Activated CD4-positive, CD25-positive, alpha-beta regulatory T cell treated with anti-CD3 and anti-CD28 coated beads, Interleukin-2, amount 50 U/mL, for 72 hours (primary cell): ENCODE results near the gene TBCB.
A peak's percentile ranks its signal among the peaks of the same experiment; 100 is the strongest.
"Not testable (repeated sequence)": the region's sequence is repeated elsewhere in the genome, so short reads cannot be mapped to it uniquely, and the experiment has no call there.

Experiments
- DNase-seq: peaks from one replicate; pipeline ENCODE4 v3.0.0; 2021

The TBCB gene

DNA sequence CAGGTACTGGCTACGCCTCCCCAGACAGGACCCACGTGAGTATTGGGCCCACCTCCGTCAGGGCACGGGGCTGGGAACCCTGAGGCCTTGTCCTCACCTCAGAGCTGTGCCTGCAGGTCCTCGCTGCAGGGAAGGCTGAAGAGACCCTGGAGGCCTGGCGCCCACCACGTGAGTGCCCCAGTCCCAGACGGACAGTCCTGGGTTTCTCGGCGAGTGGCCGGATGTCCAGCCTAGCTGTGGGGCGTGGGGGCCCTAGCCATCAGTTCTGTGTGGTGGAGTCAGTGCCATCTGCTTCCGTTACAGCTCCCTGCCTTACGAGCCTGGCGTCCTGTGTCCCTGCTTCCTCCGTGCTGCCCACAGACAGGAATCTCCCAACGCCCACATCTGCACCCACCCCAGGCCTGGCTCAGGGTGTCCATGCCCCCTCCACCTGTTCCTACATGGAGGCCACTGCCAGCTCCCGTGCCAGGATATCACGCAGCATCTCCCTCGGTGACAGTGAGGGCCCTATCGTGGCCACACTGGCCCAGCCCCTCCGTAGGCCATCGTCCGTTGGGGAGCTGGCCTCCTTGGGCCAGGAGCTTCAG, 12.1 kb upstream of the TBCB start:
- no peak for DNase-seq

DNA sequence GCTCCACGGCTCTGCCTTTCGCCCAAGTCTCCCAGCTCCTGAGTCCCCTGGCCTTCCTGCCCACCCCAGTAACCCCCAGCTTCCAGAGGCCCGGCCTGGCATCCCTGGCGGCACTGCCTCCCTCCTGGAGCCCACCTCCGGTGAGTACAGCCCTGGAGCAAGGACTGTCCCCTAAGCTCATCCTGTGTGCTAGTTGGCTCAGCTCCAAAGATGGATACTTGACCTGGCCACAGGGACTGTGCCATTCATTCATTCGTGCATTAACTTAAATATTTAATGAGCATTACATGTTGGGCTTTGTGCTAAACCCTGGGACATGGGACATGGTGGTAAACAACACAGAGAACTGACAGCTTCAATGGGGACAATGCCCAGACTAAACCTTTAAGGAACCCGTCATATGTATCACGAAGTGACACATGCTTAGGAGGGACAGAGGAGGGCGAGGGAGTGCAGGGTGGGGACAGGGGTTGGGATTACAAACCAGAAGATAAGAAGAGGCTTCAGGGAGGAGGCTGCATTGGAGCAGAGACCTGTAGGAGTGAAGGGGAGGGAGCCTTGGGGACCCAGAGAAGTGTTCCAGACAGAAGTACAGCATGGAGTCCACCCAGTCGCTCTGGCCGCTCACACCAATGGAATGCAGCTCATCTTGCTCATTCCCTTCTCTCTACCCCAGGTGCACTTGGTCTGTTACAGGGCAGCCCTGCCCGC, 11.3 kb upstream of the TBCB start:
- DNase-seq, result no peak

DNA sequence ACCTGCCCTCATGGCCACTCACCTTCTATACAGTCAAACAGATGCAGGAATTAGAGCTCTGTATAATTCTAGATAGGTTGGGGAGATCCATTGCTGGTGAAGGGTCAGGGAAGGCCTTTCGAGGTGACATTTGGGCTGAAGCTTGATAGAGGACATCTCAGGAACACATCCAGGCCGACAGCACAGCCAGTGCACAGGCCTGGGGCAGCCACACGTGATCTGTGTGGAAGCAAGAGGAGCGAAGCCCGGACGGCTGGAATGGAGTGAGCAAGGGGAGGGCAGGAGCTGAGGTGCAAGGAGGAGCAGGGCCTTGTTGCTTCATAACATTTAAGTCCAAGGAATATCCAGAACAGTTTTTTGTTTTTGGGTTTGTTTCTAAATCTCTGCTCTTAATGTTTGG, 8.8 kb upstream of the TBCB start:
- DNase-seq, result no peak

DNA sequence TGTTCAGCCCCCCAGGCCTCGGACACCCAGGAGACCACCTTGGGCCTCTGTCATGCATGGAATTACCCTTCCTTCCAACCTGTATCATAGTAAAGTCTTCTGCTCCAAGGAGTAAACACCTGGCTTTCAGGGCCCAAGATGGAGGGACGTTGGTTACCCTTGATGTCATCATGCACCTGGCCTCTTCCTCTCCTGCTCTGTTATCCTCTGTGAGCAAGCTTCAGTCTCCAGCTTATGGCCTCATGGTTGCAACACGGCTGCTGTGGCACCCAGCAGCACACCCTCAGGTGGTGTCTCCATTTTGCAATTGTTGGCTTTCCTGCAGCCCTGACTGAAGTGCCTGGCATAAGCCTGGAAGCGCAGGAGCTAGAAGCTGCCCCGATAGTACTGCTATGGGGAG, 8.3 kb upstream of the TBCB start:
- DNase-seq, result no peak

DNA sequence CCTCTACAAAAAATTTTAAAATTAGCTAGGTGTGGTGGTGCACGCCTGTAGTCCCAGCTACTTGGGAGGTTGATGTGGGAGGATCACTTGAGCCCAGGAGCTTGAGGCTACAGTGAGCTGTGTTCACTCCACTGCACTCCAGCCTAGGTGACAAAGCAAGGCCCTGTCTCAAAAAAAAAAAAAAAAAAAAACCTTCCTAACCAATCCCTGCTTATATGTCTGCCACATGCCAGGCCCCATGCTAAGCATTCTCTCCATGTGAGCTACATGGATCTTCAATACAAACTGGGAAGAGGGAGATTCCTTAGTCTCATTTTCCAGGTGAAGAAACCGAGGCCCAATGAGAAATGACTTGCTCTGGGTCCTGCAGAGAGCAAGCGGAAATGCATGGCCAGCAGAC, 6.6 kb upstream of the TBCB start:
- DNase-seq, result no peak

DNA sequence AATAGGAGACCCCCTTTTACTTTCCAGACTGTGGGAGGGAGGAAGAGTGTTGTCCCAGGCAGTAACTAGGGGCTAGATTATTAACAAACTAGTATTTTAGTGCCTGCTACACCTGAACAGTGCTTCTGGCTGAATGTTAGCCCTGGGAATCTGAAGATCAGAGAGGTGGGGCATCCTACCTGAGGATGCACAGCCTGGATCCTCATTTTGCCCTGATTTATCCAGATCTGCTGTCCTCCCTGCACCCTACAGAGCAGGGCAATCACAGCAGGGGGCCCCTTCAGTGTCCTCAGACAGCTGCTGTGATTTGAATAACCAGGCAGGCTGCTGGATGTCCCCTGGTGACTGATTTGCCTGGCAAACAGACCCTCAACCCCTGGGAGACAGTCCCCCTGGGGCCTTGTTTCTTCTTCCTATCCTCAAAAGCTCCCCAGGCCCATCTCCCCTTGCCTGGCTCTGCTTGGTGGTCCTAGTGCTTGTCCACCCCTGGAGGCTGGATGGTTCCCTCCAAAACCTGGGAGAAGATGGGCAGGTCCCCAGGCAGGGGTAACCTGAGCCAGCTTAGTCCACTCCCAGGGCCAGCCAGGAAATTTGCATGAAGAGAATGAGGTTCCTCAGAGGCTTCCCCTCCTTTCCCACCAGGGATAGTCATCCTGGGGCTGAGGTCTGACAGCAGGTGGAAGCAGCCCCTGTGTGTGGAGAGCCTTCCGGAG, 4.6 kb upstream of the TBCB start, which contains the start of gene OVOL3:
Gene OVOL3, plus strand, starts transcription at position 657 of the 713 bp plus-strand sequence. CDS start 60 bp downstream, outside the sequence.
- DNase-seq, result no peak

DNA sequence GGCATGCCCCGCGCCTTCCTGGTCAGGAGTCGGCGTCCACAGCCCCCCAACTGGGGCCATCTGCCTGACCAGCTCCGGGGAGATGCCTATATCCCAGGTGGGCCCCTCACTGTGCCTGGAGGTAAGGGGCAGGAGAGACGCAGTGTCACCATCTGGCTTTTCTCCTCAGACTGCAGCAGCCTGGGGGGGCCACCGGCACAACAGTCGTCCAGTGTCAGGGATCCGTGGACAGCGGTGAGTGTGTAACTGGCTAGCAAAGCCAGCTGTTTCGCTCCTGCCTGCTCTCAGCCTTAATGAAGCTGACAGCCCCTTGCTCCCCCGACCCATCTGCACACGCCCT, 4.1 kb upstream of the TBCB start:
- DNase-seq, result no peak

DNA sequence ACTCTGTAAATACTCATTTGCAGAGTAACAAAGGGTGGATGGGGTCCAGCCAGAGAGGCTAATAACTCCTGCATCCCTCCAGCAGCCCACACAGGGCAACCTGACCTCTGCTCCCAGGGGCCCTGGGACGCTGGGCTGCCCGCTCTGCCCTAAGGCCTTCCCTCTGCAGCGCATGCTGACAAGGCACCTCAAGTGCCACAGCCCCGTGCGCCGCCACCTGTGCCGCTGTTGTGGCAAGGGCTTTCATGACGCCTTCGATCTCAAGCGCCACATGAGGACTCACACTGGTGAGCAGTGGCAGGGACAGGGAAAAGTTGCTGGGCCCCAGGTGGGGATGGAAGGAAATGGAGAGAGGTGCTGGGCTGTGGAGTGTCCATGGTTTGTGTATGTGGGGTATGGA, 2.6 kb upstream of the TBCB start:
- no peak for DNase-seq

DNA sequence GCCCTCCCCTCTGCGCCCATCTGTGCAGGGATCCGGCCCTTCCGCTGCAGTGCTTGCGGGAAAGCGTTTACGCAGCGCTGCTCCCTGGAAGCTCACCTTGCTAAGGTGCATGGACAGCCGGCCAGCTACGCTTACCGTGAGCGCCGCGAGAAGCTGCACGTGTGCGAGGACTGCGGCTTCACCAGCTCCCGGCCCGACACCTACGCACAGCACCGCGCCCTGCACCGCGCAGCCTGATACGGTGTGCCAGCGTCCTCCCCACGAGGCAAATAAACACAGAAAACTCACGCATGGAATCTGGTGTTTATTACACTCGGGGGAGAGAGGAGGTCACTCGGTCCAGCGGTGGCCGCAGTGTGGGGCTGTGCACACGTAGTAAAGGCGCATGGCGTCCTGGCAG, 1.8 kb upstream of the TBCB start:
- DNase-seq, result no peak

DNA sequence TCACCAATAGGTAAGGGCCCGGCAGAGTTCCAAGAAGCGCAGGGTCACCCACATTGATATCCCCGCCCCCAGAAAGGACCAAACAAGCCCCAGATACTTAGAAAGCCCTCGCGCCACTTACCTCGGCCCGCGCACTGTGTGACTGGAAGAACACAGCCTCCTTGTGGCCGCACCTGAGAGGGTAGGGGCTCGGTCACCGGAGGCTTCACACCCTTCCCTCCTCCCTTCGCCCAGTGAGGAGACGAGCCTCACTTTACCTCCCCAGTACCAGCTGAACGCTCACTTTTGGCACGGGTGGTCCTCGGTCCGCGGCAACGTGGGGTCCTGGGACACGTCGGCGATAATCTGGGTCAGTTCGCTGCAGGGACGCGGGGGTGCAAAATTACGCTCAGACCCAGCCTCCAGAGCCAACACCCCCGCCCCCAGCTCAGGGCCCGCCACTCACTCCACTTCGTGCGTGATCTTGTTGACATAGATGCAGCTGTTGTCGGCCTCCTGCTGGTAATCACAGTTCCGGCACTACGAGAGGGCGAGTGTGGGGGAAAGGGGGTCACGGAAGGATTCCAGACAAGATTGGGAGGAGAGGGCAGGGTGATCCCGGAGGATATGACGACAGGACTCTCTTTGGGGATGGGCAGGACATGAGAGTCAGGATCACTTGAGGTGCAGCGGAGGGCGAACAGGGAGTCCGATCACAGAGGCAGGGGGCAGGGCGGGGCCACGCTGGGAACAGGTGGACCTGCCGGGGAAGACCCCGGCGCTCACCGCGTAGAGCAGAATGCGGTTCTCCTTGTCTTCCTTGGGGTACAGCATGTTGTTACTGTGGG, 1.2 kb upstream of the TBCB start:
- DNase-seq, result peak; percentile 39

DNA sequence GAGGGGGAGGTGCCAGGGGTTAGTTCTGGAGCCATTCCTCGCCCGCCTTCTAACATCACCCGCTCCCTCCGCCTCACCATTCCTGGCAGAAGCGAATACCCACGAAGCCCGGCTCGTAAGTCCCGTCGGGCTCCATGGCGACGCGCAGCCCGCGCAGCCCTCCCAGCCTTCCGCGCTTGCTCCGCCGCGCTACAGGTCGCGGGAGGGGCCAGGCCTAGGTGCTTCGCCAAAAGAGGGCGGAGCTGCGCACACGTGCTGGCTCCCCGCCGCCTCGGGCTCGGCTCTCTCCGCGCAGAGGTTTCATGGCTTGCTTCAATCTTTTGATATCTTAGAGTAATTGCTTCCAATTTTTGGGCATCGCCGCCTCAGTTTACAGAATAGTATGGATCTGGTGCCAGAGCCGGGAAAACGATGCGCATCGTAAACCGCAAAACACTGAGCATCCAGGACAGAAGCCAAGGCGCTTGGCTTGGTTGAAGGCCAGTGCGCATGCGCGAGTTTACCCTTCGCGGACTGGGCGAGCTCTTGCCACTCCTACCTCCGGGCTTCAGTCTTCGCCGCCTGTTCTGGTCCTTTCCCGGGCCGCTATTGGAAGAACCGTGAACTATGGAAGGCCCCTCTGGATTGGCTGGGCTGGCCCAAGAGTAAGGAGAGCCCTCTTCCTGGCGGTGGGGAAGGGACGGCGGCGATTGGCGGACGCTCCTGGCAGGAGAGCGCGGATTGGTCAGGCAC, 381 bp upstream of the TBCB start, which contains the start of gene POLR2I:
Gene POLR2I, minus strand, starts transcription at position 155 of the 732 bp plus-strand sequence. Its CDS starts 19 bp downstream, at position 136.
- peak; percentile 95 for DNase-seq

DNA sequence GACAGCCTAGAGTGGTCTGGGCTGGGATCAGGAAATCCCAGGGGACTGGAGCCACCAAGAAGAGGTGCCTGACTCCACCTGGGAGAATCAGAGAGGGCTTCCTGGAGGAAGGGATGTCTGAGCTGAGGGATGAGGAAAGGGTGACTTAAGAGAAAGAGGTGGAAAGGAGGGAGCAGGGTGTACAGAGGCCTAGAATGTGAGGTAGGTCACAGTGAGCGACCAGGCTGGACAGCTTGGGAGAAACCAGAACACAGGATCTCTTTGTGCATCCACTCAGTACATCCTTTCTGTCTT, 1.0 kb downstream of the TBCB start:
- no peak for DNase-seq

DNA sequence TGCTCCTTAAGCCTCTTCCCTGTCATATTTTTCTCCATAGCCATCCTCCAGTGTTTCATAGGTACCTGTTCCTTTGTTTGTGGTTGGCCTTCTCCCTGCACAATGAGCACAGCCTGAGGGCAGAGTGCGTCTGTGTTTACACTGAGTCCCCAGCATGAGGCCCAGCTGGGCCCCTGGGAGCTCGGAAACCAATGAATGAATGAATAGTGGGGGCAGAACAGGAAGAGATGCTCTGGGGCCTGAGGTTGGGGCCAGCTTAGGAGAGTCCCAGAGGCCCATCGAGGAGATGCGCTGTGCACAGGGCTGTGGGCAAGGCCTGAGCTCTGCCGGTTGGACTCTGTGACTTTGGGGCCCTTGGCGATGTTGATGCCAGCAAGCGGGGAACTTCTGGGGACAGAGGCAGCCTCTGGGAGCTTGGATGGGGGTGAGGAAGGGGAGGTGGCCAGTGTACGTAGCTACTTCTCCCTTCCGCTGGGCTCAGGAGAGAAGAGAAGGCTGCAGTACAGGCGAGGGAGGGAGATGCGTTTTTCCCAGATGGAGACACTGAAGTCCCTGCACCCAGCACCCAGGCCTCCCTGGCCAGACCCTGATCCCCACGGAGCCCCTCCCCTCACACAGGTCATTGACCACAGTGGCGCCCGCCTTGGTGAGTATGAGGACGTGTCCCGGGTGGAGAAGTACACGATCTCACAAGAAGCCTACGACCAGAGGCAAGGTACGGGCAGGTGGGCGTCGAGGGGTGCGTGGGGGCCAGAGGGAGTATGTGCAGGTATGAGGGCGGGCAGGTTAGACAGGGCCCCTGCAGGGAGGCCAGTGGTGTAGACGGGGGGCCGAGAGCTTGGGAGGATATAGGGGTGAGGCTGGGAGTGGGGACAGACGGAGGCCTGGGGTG, 5.1 kb downstream of the TBCB start:
- DNase-seq, result no peak

DNA sequence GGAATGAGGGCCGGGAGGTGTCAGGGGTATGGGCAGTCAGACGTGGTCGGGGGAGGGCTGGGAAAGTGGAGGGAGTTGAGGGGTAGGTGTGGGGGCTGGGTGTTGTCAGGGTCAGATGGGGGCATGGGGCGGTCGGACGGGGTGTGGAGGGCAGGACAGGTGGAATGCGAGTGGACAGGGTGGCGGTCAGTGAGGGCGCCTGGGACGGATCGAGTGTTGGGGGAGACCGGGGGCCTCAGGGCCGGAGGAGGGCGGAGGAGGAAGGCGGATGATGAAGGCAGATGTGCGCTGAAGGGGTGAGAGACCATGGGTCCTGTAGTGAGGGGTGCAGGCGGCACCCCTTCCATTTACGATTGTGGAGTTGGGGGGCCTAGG, 5.7 kb downstream of the TBCB start:
- DNase-seq, result no peak

DNA sequence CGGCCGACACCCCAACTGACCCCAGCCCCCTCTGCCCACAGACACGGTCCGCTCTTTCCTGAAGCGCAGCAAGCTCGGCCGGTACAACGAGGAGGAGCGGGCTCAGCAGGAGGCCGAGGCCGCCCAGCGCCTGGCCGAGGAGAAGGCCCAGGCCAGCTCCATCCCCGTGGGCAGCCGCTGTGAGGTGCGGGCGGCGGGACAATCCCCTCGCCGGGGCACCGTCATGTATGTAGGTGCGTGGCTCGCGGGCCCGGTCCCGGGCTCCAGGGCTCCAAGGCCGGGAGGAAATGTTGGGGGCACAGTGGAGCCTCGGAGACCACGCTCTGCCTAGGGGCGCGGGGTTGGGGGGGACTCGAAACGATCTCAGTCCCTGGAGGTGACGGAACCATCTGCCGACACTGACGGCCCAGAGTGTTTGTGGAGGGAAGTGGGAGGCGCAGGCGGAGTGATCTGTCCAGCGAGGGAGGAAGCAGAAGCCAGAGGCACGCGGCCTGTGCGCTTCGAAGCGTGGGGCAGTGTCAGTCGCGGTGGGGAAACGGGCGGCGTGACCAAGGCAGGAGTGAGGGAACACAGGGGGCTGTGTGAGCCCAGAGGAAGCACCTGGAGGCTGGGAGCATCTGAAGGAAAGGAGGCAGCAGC, 6.3 kb downstream of the TBCB start:
- no peak for DNase-seq

DNA sequence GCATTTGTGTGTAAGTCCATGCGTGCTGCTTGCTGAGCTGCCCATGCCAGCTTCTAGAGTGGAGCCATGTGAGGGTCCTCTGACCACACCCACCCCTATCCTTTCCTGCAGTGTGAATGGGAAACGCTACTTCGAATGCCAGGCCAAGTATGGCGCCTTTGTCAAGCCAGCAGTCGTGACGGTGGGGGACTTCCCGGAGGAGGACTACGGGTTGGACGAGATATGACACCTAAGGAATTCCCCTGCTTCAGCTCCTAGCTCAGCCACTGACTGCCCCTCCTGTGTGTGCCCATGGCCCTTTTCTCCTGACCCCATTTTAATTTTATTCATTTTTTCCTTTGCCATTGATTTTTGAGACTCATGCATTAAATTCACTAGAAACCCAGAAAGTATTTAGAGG, 10.3 kb downstream of the TBCB start:
- DNase-seq, result no peak

DNA sequence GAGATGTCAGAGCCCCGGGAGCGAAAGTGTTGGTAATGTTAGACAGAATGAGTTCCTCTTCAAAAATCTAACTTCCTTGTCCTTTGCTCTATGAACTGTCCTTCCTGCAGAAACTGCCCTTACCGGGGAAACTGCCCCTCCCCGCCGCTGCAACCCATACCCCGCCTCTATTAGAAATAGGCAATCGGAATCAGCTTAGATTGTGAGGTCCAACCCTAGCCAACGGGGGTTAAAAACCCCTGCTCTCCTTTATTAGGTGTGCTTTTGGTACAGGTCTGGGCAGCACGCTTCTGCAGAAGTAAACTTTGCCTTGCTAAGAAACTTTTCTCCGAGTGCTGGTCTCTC, 13.1 kb downstream of the TBCB start:
- DNase-seq, result no peak

DNA sequence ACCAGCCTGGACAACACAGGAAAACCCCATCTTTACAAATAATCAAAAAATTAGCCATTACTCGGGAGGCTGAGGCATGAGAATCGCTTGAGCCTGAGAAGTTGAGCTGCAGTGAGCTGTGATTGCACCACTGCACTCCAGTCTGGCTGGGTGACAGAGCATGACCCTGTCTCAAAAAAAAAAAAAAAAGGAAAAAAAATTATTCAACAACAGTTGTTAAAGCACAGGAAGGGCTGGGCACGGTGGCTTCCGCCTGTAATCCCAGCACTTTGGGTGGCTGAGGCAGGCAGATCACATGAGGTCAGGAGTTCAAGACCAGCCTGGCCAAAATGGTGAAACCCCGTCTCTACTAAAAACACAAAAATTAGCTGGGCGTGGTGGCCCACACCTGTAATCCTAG, 16.0 kb downstream of the TBCB start:
- not testable (repeated sequence) for DNase-seq

DNA sequence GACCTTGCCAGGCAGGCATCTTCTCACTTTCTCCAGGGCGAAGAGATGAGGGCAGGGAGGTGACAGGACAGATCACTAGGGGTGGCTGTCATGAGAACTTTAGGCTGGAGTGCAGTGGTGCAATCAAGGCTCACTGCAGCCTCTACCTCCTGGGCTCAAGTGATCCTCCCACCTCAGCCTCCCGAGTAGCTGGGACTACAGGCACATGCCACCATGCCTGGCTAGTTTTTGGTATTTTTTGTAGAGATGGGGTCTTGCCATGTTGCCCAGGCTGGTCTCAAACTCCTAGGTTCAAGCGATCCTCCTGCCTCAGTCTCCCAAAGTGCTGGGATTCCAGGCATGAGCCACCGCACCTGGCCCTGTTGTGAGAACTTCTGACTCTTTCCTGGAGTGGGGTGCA, 19.6 kb downstream of the TBCB start:
- DNase-seq, result not testable (repeated sequence)

DNA sequence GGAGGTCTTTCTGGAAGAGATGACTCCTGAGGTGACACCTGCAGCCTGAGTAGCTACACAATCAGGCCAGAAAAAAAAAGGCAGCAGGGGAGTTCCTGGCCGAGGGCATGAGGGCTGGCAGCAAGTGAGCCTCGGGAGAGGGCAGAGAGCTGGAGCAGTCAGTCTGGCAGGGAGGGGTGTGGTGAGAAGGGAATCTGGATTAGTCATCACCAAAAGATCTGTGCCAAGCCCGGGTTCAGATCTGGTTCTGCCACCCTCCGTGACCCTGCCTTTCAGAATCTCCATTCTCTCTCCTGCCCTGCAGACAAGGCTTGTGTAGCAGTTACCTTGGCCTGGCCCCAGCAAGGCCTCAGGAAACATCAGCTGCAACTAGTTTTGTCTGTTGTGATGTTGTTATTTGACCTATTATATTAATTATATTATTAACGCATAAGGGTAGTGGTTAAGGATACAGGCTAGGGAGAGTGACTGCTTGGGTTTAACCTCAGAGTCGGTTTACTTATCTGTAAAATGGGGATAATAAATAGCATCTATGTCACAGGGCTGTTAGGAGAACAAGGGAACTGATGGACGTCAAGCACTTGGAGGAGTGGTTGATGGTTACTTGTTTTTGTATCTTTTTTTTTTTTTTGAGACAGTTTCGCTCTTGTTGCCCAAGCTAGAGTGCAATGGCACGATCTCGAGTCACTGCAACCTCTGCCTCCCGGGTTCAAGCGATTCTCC, 21.9 kb downstream of the TBCB start:
- no peak for DNase-seq

DNA sequence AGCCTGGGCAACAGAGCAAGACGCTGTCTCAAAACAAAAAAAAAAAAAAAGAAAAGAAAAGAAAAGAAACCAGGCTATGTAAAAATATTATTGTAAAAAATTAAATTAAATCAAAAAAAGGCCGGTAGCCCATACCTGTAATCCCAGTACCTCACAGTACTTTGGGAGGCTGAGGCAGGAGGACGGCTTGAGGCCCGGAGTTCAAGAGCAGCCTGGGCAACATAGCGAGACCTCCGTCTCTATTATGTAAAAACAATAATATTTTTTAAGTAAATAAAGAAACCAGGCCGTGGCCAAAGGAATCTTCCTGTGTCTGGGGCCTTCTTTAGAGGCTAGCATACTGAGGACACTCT, 23.8 kb downstream of the TBCB start:
- no peak for DNase-seq
